HUES48 (cell line): ENCODE data around the gene FAM186B.

Source experiments
- H3K27ac ChIP-seq: one replicate; pipeline ENCODE4 v1.7.0; 2013; ENCODE audit warnings: low read depth, low read length, inconsistent platforms
- H3K27me3 ChIP-seq: 2 replicates; pipeline ENCODE4 v1.6.1; 2013; ENCODE audit warnings: mild to moderate bottlenecking, low read length; ENCODE audit not compliant: control insufficient read depth, insufficient read depth
- H3K36me3 ChIP-seq: 2 replicates; pipeline ENCODE4 v1.6.1; 2013; ENCODE audit warnings: low read length; ENCODE audit not compliant: control insufficient read depth, insufficient read depth
- H3K4me1 ChIP-seq: 2 replicates; pipeline ENCODE4 v1.6.1; 2013; ENCODE audit warnings: mild to moderate bottlenecking, low read length; ENCODE audit not compliant: control insufficient read depth, insufficient read depth
- H3K4me3 ChIP-seq: 2 replicates; pipeline ENCODE4 v1.5.1; 2013; ENCODE audit warnings: mild to moderate bottlenecking, low read depth, low read length
- H3K9ac ChIP-seq: 2 replicates; pipeline ENCODE4 v1.6.1; 2013; ENCODE audit warnings: mild to moderate bottlenecking, low read depth, low read length, moderate library complexity
- H3K9me3 ChIP-seq: 2 replicates; pipeline ENCODE4 v1.6.1; 2013; ENCODE audit warnings: low read length; ENCODE audit not compliant: control insufficient read depth, insufficient read depth

The FAM186B gene

DNA sequence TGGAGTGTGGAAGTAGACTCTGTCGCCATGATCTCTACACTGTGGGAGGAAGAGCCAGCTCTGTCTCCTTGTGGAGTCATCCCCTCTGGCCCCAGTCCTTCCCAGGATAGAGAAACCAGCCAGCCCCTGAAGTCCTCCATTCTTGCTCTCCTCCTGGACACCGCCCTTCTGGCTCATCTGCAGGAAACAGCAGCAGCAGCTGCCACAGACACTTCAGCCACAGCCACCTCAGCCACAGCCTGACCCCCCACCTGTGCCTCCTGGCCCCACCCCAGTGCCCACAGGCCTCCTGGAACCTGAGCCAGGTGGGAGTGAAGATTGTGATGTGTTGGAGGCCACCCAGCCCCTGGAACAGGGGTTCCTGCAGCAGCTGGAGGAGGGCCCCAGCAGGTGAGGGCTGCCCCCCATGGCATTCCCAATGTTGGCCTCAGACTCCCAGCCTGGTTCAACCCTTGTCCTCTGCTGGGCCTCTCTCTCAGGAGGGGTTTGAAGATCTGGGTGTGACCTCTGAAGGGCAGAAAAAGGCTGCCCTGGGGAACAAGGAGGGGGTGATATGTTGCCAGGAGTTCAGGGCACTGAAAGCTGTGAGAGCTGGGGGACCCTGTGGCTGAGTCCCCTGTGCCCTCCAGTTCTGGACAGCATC, 28.4 kb upstream of the FAM186B start:
- H3K4me1 ChIP-seq, result peaks cover 15% of the 10 kb centered on the region
- peaks cover 36% of the 10 kb centered on the region for H3K36me3 ChIP-seq
- no peak overlapping the region for H3K9ac ChIP-seq
- H3K4me3 ChIP-seq, result no peak overlapping the region
- H3K27me3 ChIP-seq, result no peaks in the 10 kb centered on the region
- no peak overlapping the region for H3K27ac ChIP-seq
- no peaks in the 10 kb centered on the region for H3K9me3 ChIP-seq

DNA sequence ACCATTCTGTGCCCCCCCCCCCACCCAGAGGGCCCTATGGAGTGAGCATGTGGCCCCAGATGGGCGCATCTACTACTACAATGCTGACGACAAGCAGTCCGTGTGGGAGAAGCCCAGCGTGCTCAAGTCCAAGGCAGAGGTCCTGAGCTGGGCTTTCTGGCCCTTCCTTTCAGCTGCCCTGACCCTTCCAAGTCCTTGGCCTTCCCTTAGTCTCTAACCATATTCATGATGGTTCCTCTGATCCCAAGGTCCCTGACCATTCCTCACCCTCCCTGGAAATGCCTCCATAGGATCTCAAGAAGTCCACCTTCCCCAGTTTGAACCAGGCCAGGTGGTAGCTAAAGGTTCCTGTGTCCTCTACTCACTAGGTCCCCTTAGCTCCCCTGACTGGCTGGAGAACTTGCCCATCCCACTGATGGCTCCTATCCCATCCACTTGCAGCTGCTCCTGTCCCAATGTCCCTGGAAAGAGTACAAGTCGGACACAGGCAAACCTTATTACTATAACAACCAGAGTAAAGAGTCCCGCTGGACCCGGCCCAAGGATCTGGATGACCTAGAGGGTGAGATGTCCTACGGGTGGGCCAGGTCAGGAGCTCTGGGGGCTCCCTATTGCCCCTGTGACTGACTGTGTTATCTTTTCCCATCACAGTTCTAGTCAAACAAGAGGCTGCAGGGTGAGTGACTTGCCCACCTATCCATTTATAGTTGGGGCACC, 27.7 kb upstream of the FAM186B start:
- no peak overlapping the region for H3K27ac ChIP-seq
- H3K36me3 ChIP-seq, result peaks cover 30% of the 10 kb centered on the region
- H3K27me3 ChIP-seq, result no peaks in the 10 kb centered on the region
- peaks cover 15% of the 10 kb centered on the region for H3K4me1 ChIP-seq
- no peak overlapping the region for H3K9ac ChIP-seq
- H3K9me3 ChIP-seq, result no peaks in the 10 kb centered on the region
- H3K4me3 ChIP-seq, result no peak overlapping the region

GRCh38 chr12:49632401-49632800, 27.0 kb upstream of the FAM186B start:
- no peak overlapping the region for H3K4me3 ChIP-seq
- H3K27me3 ChIP-seq, result no peaks in the 10 kb centered on the region
- H3K9me3 ChIP-seq, result no peaks in the 10 kb centered on the region
- peaks cover 10% of the 10 kb centered on the region for H3K4me1 ChIP-seq
- peaks cover 25% of the 10 kb centered on the region; the same call in 1 of the 2 replicates for H3K36me3 ChIP-seq
- no peak overlapping the region for H3K9ac ChIP-seq
- no peak overlapping the region for H3K27ac ChIP-seq

- Histone ChIP-seq H3K4me3 (no peak overlapping the region), H3K4me1 (no peaks in the 10 kb centered on the region), H3K9ac (no peak overlapping the region), H3K27me3 (no peaks in the 10 kb centered on the region), H3K36me3 (peaks cover 25% of the 10 kb centered on the region; the same call in 1 of the 2 replicates), H3K9me3 (no peaks in the 10 kb centered on the region), H3K27ac (no peak overlapping the region)
These were observed 26.0 kb upstream of the FAM186B start for GRCh38 chr12:49631336-49631907.

DNA sequence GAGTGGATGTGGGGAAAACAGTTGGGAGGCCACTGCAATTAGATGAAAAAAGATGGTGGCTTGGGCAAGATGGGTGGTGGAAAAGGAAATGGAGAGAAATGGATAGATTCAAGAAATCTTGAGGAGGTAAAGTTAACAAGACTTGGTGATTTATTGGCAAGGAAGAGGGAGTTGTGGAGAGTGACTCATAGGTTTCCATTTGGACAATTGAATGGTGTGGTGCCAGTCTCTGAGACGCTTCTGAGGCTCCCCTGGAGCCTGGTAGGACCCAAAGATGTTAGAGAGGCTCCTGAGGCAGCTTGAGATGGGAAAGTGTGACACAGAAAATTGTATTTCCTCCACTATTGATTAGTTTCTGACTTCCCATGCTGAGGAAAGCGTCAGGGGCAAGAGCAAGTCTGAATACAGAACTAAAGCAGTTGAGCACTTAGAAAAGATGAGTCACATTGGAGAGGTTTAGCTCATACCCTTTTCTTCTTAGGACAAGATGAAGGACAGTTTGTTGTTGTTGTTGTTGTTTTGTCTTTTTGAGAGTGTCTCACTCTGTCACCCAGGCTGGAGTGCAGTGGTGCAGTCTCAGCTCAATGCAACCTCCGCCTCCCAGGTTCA, 22.4 kb upstream of the FAM186B start:
- Histone ChIP-seq H3K27ac (no peak overlapping the region), H3K9me3 (no peaks in the 10 kb centered on the region), H3K4me3 (no peak overlapping the region), H3K4me1 (0 out of 2 replicates have a peak, but pooled peaks cover 3% of the 10 kb centered on the region), H3K36me3 (peaks cover 8% of the 10 kb centered on the region; the same call in 1 of the 2 replicates), H3K27me3 (no peaks in the 10 kb centered on the region), H3K9ac (no peak overlapping the region)

DNA sequence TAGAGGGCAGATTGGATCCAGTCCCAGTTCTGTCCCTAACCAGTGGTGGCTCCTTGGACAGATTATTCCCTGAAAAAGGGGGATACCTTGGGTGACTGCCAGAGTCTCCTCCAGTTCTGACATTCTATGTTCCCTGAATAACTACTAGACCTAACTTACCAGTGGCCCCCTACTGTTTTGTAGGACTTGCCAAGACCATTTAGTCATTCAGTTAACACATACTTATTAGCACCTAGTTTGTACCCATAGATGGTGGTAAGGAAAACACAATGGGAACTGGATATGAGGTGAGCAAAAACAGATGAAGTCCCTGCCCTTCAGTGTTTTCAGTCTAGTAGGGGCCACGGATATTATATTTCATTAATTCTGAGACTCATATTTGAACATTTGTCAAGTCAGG, 21.4 kb upstream of the FAM186B start:
- no peak overlapping the region for H3K4me3 ChIP-seq
- no peak overlapping the region for H3K27ac ChIP-seq
- H3K36me3 ChIP-seq, result peaks cover 4% of the 10 kb centered on the region; the same call in 1 of the 2 replicates
- H3K4me1 ChIP-seq, result peaks cover 9% of the 10 kb centered on the region; the same call in 1 of the 2 replicates
- H3K9ac ChIP-seq, result no peak overlapping the region
- H3K9me3 ChIP-seq, result no peaks in the 10 kb centered on the region
- no peaks in the 10 kb centered on the region for H3K27me3 ChIP-seq

- Histone ChIP-seq H3K9me3 (no peaks in the 10 kb centered on the region), H3K27me3 (no peaks in the 10 kb centered on the region), H3K4me3 (no peak overlapping the region), H3K36me3 (no peaks in the 10 kb centered on the region), H3K27ac (no peak overlapping the region), H3K9ac (no peak overlapping the region), H3K4me1 (peaks cover 13% of the 10 kb centered on the region; the same call in 1 of the 2 replicates)
These were observed 20.9 kb upstream of the FAM186B start for GRCh38 chr12:49626169-49626835.

GRCh38 chr12:49624921-49625577, 19.6 kb upstream of the FAM186B start:
- Histone ChIP-seq H3K36me3 (no peaks in the 10 kb centered on the region), H3K27ac (no peak overlapping the region), H3K4me1 (peaks cover 13% of the 10 kb centered on the region; the same call in 1 of the 2 replicates), H3K9me3 (no peaks in the 10 kb centered on the region), H3K27me3 (no peaks in the 10 kb centered on the region), H3K9ac (no peak overlapping the region), H3K4me3 (no peak overlapping the region)

GRCh38 chr12:49623142-49623904, 17.9 kb upstream of the FAM186B start, which contains the start of gene PRPF40B:
Gene PRPF40B, plus strand, starts transcription at chr12:49623561. Its CDS starts 30 bp downstream, at chr12:49623591.
- peak within 1 kb of the TSS; percentile 48; the same call in 1 of the 2 replicates for H3K9ac ChIP-seq
- H3K9me3 ChIP-seq, result no peaks in the 10 kb centered on the region
- peak within 1 kb of the TSS; percentile 91 for H3K4me3 ChIP-seq
- H3K27ac ChIP-seq, result peak within 1 kb of the TSS; percentile 80
- H3K27me3 ChIP-seq, result no peaks in the 10 kb centered on the region
- no peaks in the 10 kb centered on the region for H3K36me3 ChIP-seq
- peaks cover 21% of the 10 kb centered on the region; the same call in 1 of the 2 replicates for H3K4me1 ChIP-seq
